Ramos (cell line): ENCODE data around the gene SFXN2.
"Not testable (repeated sequence)": the region's sequence is repeated elsewhere in the genome, so short reads cannot be mapped to it uniquely, and the experiment has no call there.

Experiments
- in situ Hi-C: fragments of 300-500 bp; cut with MboI; formaldehyde crosslinking; loops from one replicate; pipeline ENCODE4 v1.14.3; 2022; ENCODE audit warnings: low sequenced_read_pairs; ENCODE audit not compliant: unreplicated experiment

The SFXN2 gene

GRCh38 chr10:102716900-102717565, 2.6 kb downstream of the SFXN2 start:
- in situ Hi-C loops, result not testable (repeated sequence)

- in situ Hi-C loops, result no loop called here
Measured at GRCh38 chr10:102718220-102718619, 3.8 kb downstream of the SFXN2 start.

GRCh38 chr10:102720337-102720736, 5.9 kb downstream of the SFXN2 start:
- in situ Hi-C loops, result no loop called here

GRCh38 chr10:102720775-102721301, 6.4 kb downstream of the SFXN2 start:
- in situ Hi-C loops, result no loop called here

- in situ Hi-C loops, result no loop called here
Measured at GRCh38 chr10:102721954-102722353, 7.5 kb downstream of the SFXN2 start.

GRCh38 chr10:102723989-102724388, 9.6 kb downstream of the SFXN2 start:
- in situ Hi-C loops, result no loop called here

- in situ Hi-C loops, result no loop called here
Measured at GRCh38 chr10:102726274-102726673, 11.8 kb downstream of the SFXN2 start.

GRCh38 chr10:102727037-102727818, 12.8 kb downstream of the SFXN2 start:
- in situ Hi-C loops, result no loop called here

- in situ Hi-C loops, result no loop called here
Measured at GRCh38 chr10:102729029-102730026, 14.9 kb downstream of the SFXN2 start.

GRCh38 chr10:102731222-102731800, 16.9 kb downstream of the SFXN2 start:
- in situ Hi-C loops, result no loop called here

GRCh38 chr10:102732661-102733060, 18.2 kb downstream of the SFXN2 start:
- in situ Hi-C loops, result no loop called here

GRCh38 chr10:102735065-102735562, 20.7 kb downstream of the SFXN2 start:
- in situ Hi-C loops, result no loop called here

GRCh38 chr10:102738692-102739121, 24.3 kb downstream of the SFXN2 start:
- in situ Hi-C loops, result no loop called here

- in situ Hi-C loops, result no loop called here
Measured at GRCh38 chr10:102740229-102740628, 25.8 kb downstream of the SFXN2 start.

- in situ Hi-C loops, result no loop called here
Measured at GRCh38 chr10:102741726-102742237, 27.3 kb downstream of the SFXN2 start.

- in situ Hi-C loops, result not testable (repeated sequence)
Measured at GRCh38 chr10:102742313-102742712, 27.9 kb downstream of the SFXN2 start.

GRCh38 chr10:102743078-102743587, 28.7 kb downstream of the SFXN2 start:
- in situ Hi-C loops, result no loop called here

- in situ Hi-C loops, result no loop called here
Measured at GRCh38 chr10:102743588-102744373, 29.3 kb downstream of the SFXN2 start, which contains the start of gene WBP1L. Gene WBP1L, plus strand, starts transcription at chr10:102743948. Its CDS starts 106 bp downstream, at chr10:102744054.
